Measurements from ENCODE around the gene FAM90A1. TPM values are rescaled to one million over a fixed set of nuclear protein-coding genes. Genes with fewer than 3 reads are reported as not detected.
"Not testable (repeated sequence)": the region's sequence is repeated elsewhere in the genome, so short reads cannot be mapped to it uniquely, and the experiment has no call there.

FAM90A1 gene
- total RNA-seq, 1 experiment from 2014 or later = 0.04 TPM

DNA sequence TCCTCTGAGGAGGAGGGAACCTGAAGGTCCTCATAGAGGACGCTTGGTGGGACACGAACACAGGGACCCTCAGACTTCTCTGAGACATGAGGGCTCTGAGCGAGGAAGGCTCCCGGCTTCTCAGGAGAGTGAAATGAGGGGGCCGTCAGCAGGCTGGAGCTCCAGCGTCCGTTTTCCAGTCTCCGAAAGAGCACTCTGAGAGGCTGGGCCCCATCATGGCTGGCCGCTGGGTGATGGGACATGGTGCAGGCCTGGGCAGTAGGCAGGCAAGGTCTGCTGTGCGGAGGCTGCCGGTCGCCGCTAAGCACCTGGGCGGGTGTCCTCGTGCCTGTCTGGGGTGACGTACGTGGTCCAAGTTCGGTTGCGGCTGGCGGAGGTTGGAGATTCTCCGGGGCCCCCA lies 5.6 kb downstream of the FAM90A1 start:
- H3K36me3 ChIP-seq; H3K27me3 ChIP-seq; H3K4me1 ChIP-seq; DNase-seq; H3K9me3 ChIP-seq (replicated peaks); H3K4me3 ChIP-seq; H3K27ac ChIP-seq: not testable (repeated sequence)

GRCh38 chr12:8221375-8221774 lies 6.0 kb downstream of the FAM90A1 start:
- not testable (repeated sequence) for H3K9me3 ChIP-seq (replicated peaks); H3K27ac ChIP-seq; DNase-seq; H3K4me1 ChIP-seq; H3K4me3 ChIP-seq; H3K27me3 ChIP-seq; H3K36me3 ChIP-seq

GRCh38 chr12:8218711-8219382 lies 8.6 kb downstream of the FAM90A1 start:
- H3K9me3 ChIP-seq (replicated peaks); H3K27me3 ChIP-seq; H3K4me1 ChIP-seq; H3K27ac ChIP-seq; H3K4me3 ChIP-seq; H3K36me3 ChIP-seq: not testable (repeated sequence)
- DNase-seq = peak; percentile 53 to 67

DNA sequence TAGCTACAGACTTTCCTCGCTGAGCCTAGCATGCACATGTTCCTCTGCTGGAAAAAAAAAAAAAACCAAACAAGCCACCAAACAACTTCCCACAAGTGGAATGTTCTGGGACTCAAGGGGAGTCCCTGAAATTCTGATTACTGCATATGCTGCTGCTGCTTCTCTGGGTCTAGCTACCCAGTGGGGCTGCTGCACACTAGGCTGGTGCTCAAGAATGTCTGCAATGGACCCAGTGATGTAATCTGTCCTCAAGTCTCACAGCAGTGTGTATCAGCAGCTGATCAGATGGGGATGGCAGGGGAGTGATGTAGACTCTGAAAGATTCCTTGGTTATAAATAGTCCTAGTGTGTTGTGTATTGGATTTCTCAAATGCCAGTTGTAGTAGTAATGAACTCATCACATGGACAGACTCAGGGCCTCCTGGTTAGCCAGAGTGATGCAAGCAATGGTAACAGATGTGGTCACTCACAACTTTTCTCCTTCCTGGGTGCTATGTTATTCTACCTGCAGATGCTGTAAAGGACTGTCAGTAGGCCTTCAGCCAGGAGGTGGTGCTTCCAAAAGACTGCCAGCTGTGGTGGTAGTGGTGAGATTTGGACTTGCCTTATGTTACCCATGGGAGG lies 29.6 kb downstream of the FAM90A1 start:
- H3K4me1 ChIP-seq; H3K9me3 ChIP-seq (replicated peaks); H3K27me3 ChIP-seq; H3K27ac ChIP-seq; H3K4me3 ChIP-seq; DNase-seq; H3K36me3 ChIP-seq: not testable (repeated sequence)

GRCh38 chr12:8188088-8188487 lies 39.3 kb downstream of the FAM90A1 start:
- H3K27me3 ChIP-seq; H3K9me3 ChIP-seq (replicated peaks); H3K4me3 ChIP-seq; DNase-seq; H3K4me1 ChIP-seq; H3K36me3 ChIP-seq; H3K27ac ChIP-seq: not testable (repeated sequence)

- H3K36me3 ChIP-seq; H3K27me3 ChIP-seq; H3K4me1 ChIP-seq; DNase-seq; H3K9me3 ChIP-seq (replicated peaks); H3K4me3 ChIP-seq; H3K27ac ChIP-seq: not testable (repeated sequence)
Observed at GRCh38 chr12:8184206-8184605, 43.2 kb downstream of the FAM90A1 start.

GRCh38 chr12:8183346-8183745 lies 44.1 kb downstream of the FAM90A1 start:
- H3K9me3 ChIP-seq (replicated peaks); H3K27ac ChIP-seq; DNase-seq; H3K4me3 ChIP-seq; H3K36me3 ChIP-seq; H3K4me1 ChIP-seq; H3K27me3 ChIP-seq: not testable (repeated sequence)

- DNase-seq; H3K27ac ChIP-seq; H3K36me3 ChIP-seq; H3K4me3 ChIP-seq; H3K4me1 ChIP-seq; H3K9me3 ChIP-seq (replicated peaks); H3K27me3 ChIP-seq: not testable (repeated sequence)
Observed at GRCh38 chr12:8182923-8183322, 44.5 kb downstream of the FAM90A1 start.

- not testable (repeated sequence) for H3K9me3 ChIP-seq (replicated peaks); H3K27ac ChIP-seq; H3K36me3 ChIP-seq; DNase-seq; H3K4me1 ChIP-seq; H3K27me3 ChIP-seq; H3K4me3 ChIP-seq
Observed at GRCh38 chr12:8181271-8181670, 46.1 kb downstream of the FAM90A1 start.

- peak; percentile 72 to 73 for DNase-seq
- not testable (repeated sequence) for H3K27me3 ChIP-seq
- H3K27ac ChIP-seq = peak overlapping the region; percentile 52
Observed at GRCh38 chr12:8179989-8180585, 47.3 kb downstream of the FAM90A1 start.

DNA sequence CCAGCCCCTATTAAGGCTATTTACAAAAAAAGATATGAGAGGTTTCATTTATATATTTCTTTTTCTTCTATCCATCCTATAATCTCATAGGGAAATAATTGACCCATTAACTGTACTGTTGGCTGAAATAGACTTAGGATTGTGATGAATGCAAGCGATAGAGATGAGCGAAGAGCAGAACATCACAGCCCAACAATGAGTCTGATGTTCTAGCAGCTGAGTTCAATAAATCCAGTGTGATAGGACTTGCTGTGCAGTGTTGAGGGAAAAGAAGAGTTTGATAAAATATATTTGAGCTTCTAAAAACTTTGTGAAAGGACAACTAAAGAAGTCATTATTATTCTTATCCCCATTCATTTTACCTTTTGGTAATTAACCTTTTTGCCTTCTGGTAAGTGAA lies 54.5 kb downstream of the FAM90A1 start:
- H3K27ac ChIP-seq; H3K9me3 ChIP-seq (replicated peaks); H3K4me1 ChIP-seq; H3K4me3 ChIP-seq; H3K27me3 ChIP-seq; DNase-seq; H3K36me3 ChIP-seq: not testable (repeated sequence)

More at GRCh38 chr12:8179989-8180585, 47.3 kb downstream of the FAM90A1 start:
- H3K4me3 ChIP-seq = peak overlapping the region; percentile 96
- H3K9me3 ChIP-seq (replicated peaks); H3K36me3 ChIP-seq; H3K4me1 ChIP-seq: not testable (repeated sequence)

Other genes with a start within 250 kb of the FAM90A1 start
- 8.0 and 8.3 TPM in 2 replicates for gene FOXJ2, start 194.9 kb downstream of the FAM90A1 start, total RNA-seq (2014; rRNA removed; shearing (Covaris generic))
- gene C3AR1, start 161.3 kb downstream of the FAM90A1 start, total RNA-seq (2014; rRNA removed; shearing (Covaris generic)) = 0.06 and 0.08 TPM in 2 replicates
- gene NECAP1, start 145.3 kb downstream of the FAM90A1 start, total RNA-seq (2014; rRNA removed; shearing (Covaris generic)) = 27.9 and 34.8 TPM in 2 replicates
- gene CLEC4A, start 104.0 kb downstream of the FAM90A1 start, total RNA-seq (2014; rRNA removed; shearing (Covaris generic)) = 0.10 and 0.36 TPM in 2 replicates
- gene ZNF705A, start 70.6 kb downstream of the FAM90A1 start, total RNA-seq (2014; rRNA removed; shearing (Covaris generic)) = not detected in 2 replicates
- gene CLEC6A, start 228.3 kb upstream of the FAM90A1 start, total RNA-seq (2014; rRNA removed; shearing (Covaris generic)) = not detected in 2 replicates

Measured in SJCRH30 (cell line).